HL-60 (cell line): ENCODE results near the gene CTNNAL1.

Experiments used
- DNase-seq, 2 experiments: peaks; one replicate each; pipeline ENCODE4 v3.0.0-alpha.2; 2010 to 2020; ENCODE audit warnings: low read depth in 1 of 2, low spot score in 1 of 2
- H3K27ac ChIP-seq: fragments of 250-450 bp; sonication (Bioruptor Pico); replicated peaks from 2 replicates; pipeline ENCODE4 v1.5.1; 2020; ENCODE audit warnings: mild to moderate bottlenecking, moderate library complexity
- H3K27me3 ChIP-seq: fragments of 250-450 bp; sonication (Bioruptor Pico); 2 replicates; pipeline ENCODE4 v1.5.1; 2021; ENCODE audit warnings: mild to moderate bottlenecking, moderate library complexity; ENCODE audit not compliant: insufficient read depth, poor library complexity, severe bottlenecking
- H3K4me3 ChIP-seq: replicated peaks from 2 replicates; pipeline ENCODE4 v1.5.1; 2011; ENCODE audit warnings: mild to moderate bottlenecking, control low read depth, low read length; ENCODE audit not compliant: insufficient read depth
- GABPA ChIP-seq: IDR thresholded peaks from 2 replicates; pipeline ENCODE4 v1.6.1; 2012; ENCODE audit warnings: low read depth
- POLR2AphosphoS5 ChIP-seq: IDR thresholded peaks from 2 replicates; pipeline ENCODE4 v1.6.1; 2012; ENCODE audit warnings: low read depth
- SPI1 ChIP-seq: IDR thresholded peaks from 2 replicates; pipeline ENCODE4 v1.6.1; 2012; ENCODE audit warnings: low read depth, mild to moderate bottlenecking, borderline replicate concordance
- TF ChIP-seq, protein P1 (sequence below): IDR thresholded peaks from one replicate; pipeline ENCODE4 v1.5.1; 2011; ENCODE audit warnings: low read length, control low read depth, inconsistent platforms; ENCODE audit not compliant: insufficient read depth
- TF ChIP-seq, protein P2 (sequence below): IDR thresholded peaks from 2 replicates; pipeline ENCODE4 v1.6.1; 2012; ENCODE audit warnings: low read depth; ENCODE audit not compliant: insufficient replicate concordance

Gene CTNNAL1

DNA sequence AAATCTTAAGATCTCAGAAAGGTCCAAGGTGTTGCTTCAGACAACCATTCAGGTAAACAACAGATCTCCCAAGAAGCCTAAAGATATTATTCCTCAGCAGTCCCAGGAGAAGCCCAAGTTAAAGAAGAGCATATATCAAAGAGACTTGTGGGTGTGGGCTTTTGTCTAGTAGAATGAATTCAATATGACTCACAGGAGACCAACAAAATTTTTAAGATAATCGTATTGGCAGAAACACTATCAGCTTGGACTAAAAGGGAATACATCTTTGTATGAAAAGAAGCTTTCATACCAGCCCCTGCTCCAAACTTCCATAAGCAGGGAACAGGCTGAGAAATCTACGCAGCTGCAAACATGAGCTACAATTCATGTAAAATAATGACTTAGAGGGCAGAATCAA, 10.2 kb downstream of the CTNNAL1 start:
- DNase-seq: no peak

DNA sequence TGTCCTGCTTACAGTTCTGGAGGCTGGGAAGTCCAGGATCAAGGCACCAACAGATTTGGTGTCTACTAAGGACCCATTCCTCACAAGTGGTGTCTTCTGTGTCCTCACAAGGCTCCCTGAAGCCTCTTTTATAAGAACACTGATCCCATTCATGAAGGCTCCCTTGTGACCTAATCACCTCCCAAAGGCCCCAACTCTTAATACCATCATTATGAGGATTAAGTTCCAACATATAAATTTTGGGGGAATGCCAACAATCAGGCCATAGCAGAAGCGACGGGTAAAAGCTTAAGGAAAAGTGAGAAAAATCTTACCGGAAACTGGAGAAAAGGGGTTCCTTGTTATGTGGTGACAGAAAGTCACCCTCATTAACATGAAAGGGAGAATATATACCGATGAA, 11.2 kb downstream of the CTNNAL1 start:
- no peak for DNase-seq
- no peak overlapping the region for H3K4me3 ChIP-seq
- H3K27ac ChIP-seq: no peak overlapping the region
- TF ChIP-seq POLR2AphosphoS5 (no peak), SPI1 (no peak), GABPA (no peak)
- TF ChIP-seq, protein P1, sequence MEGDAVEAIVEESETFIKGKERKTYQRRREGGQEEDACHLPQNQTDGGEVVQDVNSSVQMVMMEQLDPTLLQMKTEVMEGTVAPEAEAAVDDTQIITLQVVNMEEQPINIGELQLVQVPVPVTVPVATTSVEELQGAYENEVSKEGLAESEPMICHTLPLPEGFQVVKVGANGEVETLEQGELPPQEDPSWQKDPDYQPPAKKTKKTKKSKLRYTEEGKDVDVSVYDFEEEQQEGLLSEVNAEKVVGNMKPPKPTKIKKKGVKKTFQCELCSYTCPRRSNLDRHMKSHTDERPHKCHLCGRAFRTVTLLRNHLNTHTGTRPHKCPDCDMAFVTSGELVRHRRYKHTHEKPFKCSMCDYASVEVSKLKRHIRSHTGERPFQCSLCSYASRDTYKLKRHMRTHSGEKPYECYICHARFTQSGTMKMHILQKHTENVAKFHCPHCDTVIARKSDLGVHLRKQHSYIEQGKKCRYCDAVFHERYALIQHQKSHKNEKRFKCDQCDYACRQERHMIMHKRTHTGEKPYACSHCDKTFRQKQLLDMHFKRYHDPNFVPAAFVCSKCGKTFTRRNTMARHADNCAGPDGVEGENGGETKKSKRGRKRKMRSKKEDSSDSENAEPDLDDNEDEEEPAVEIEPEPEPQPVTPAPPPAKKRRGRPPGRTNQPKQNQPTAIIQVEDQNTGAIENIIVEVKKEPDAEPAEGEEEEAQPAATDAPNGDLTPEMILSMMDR: no peak
- TF ChIP-seq, protein P2, sequence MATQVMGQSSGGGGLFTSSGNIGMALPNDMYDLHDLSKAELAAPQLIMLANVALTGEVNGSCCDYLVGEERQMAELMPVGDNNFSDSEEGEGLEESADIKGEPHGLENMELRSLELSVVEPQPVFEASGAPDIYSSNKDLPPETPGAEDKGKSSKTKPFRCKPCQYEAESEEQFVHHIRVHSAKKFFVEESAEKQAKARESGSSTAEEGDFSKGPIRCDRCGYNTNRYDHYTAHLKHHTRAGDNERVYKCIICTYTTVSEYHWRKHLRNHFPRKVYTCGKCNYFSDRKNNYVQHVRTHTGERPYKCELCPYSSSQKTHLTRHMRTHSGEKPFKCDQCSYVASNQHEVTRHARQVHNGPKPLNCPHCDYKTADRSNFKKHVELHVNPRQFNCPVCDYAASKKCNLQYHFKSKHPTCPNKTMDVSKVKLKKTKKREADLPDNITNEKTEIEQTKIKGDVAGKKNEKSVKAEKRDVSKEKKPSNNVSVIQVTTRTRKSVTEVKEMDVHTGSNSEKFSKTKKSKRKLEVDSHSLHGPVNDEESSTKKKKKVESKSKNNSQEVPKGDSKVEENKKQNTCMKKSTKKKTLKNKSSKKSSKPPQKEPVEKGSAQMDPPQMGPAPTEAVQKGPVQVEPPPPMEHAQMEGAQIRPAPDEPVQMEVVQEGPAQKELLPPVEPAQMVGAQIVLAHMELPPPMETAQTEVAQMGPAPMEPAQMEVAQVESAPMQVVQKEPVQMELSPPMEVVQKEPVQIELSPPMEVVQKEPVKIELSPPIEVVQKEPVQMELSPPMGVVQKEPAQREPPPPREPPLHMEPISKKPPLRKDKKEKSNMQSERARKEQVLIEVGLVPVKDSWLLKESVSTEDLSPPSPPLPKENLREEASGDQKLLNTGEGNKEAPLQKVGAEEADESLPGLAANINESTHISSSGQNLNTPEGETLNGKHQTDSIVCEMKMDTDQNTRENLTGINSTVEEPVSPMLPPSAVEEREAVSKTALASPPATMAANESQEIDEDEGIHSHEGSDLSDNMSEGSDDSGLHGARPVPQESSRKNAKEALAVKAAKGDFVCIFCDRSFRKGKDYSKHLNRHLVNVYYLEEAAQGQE: no peak
- no peaks in the 10 kb centered on the region for H3K27me3 ChIP-seq

More for the DNA sequence above, 10.2 kb downstream of the CTNNAL1 start:
- Histone ChIP-seq H3K27me3 (no peaks in the 10 kb centered on the region), H3K4me3 (no peak overlapping the region), H3K27ac (no peak overlapping the region)
- TF ChIP-seq POLR2AphosphoS5 (no peak), GABPA (no peak), SPI1 (no peak)
- TF ChIP-seq, protein P2: no peak
- TF ChIP-seq, protein P1: no peak

DNA sequence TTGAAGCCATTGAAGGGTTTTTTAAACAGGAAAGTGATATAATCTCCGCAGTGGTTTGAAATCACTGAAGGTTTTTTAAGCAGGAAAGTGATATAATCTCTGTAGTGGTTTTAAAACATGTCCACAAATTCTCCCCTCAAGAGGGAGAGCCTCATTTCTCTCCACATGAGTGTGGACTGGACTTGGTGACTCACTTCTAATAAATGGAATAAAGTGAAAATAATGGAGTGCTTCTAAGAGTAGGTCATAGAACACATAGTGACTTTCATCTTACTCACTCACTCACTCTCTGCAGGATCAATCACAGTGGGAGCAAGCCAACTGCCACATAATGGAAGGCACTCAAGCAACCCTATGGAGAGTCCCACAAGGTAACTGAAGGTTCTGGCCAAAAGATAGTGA, 12.0 kb downstream of the CTNNAL1 start:
- Histone ChIP-seq H3K27me3 (no peaks in the 10 kb centered on the region), H3K27ac (no peak overlapping the region), H3K4me3 (no peak overlapping the region)
- DNase-seq: no peak
- TF ChIP-seq, protein P2: no peak
- TF ChIP-seq POLR2AphosphoS5 (no peak), GABPA (no peak), SPI1 (no peak)
- TF ChIP-seq, protein P1: no peak
